Natural killer cell (primary cell): ENCODE measurements around the gene NGLY1. TPM values are rescaled to one million over a fixed set of nuclear protein-coding genes. Genes with fewer than 3 reads are reported as not detected.

Experiments used
- ATAC-seq, 3 donors: fragments of 150-1000 bp in 2 of 3; fragments of 200-7000 bp in 1 of 3; cut with Tn5 transposase; 1 replicate in 1 of 3; 2 replicates in 2 of 3; pipeline ENCODE4 v1.10.0; 2021; ENCODE audit warnings: mild to moderate bottlenecking in 2 of 3, moderate library complexity in 2 of 3
- DNase-seq, 2 donors: peaks; one replicate each; pipeline versions ENCODE4 v3.0.0 to v3.0.0-alpha.2; 2013 to 2021; ENCODE audit warnings: mixed read lengths in 1 of 2
- H3K27ac ChIP-seq: one replicate; pipeline ENCODE4 v1.5.1; 2013; ENCODE audit warnings: mild to moderate bottlenecking, low read length
- H3K27me3 ChIP-seq: one replicate; pipeline ENCODE4 v1.6.1; 2013; ENCODE audit warnings: low read length; ENCODE audit not compliant: control insufficient read depth, insufficient read depth
- H3K36me3 ChIP-seq: one replicate; pipeline ENCODE4 v1.6.1; 2013; ENCODE audit warnings: low read length; ENCODE audit not compliant: control insufficient read depth, insufficient read depth
- H3K4me1 ChIP-seq: one replicate; pipeline ENCODE4 v1.6.1; 2013; ENCODE audit warnings: low read length; ENCODE audit not compliant: control insufficient read depth, insufficient read depth
- H3K4me3 ChIP-seq: one replicate; pipeline ENCODE4 v1.5.1; 2013; ENCODE audit warnings: low read length
- H3K9me3 ChIP-seq: one replicate; pipeline ENCODE4 v1.6.1; 2013; ENCODE audit warnings: low read length; ENCODE audit not compliant: control insufficient read depth, insufficient read depth
- H3K27ac Mint-ChIP-seq, 2 donors: one replicate each; pipeline ENCODE4 v1.8.0; 2022; ENCODE audit warnings: mild to moderate bottlenecking in 2 of 2, mixed read lengths in 2 of 2, moderate library complexity in 1 of 2
- H3K27me3 Mint-ChIP-seq, 2 donors: one replicate each; pipeline ENCODE4 v1.8.0; 2022; ENCODE audit warnings: low read depth in 2 of 2, mixed read lengths in 2 of 2
- H3K36me3 Mint-ChIP-seq: one replicate; pipeline ENCODE4 v1.8.0; 2022; ENCODE audit warnings: mixed read lengths
- H3K4me1 Mint-ChIP-seq, 2 donors: one replicate each; pipeline ENCODE4 v1.8.0; 2022; ENCODE audit warnings: mixed read lengths in 2 of 2
- H3K4me3 Mint-ChIP-seq: one replicate; pipeline ENCODE4 v1.8.0; 2022; ENCODE audit warnings: mild to moderate bottlenecking, moderate library complexity, mixed read lengths
- H3K9me3 Mint-ChIP-seq, 2 donors: one replicate each; pipeline ENCODE4 v1.8.0; 2022; ENCODE audit warnings: mixed read lengths in 2 of 2
- CTCF ChIP-seq: fragments of 200-600 bp; IDR thresholded peaks from one replicate; pipeline ENCODE4 v1.8.0; 2022; ENCODE audit warnings: antibody characterized with exemption
- WGBS: methylation state at CpG from one replicate; pipeline ENCODE4 v1.1.7; 2013; ENCODE audit warnings: missing lambda C conversion rate; ENCODE audit not compliant: insufficient coverage; 5-methylcytosine and 5-hydroxymethylcytosine counted together
- intact Hi-C: fragments of 100-400 bp; cut with micrococcal nuclease; formaldehyde crosslinking; loops from one replicate; pipeline ENCODE4 v1.14.2; 2022
- total RNA-seq, 4 donors: library from RNA; stranded (reverse); fragments of 120-200 nt in 1 of 4; gene quantifications; one replicate each; pipeline versions ENCODE4 v1.2.3 to v1.2.4, GENCODE V29; 2013 to 2022

Gene NGLY1
- total RNA-seq, 3 donors from 2014 or later (not counting 1 experiment from before 2014, with no cell fraction given) = 63.0 to 93.5 (median 88.6) TPM

DNA sequence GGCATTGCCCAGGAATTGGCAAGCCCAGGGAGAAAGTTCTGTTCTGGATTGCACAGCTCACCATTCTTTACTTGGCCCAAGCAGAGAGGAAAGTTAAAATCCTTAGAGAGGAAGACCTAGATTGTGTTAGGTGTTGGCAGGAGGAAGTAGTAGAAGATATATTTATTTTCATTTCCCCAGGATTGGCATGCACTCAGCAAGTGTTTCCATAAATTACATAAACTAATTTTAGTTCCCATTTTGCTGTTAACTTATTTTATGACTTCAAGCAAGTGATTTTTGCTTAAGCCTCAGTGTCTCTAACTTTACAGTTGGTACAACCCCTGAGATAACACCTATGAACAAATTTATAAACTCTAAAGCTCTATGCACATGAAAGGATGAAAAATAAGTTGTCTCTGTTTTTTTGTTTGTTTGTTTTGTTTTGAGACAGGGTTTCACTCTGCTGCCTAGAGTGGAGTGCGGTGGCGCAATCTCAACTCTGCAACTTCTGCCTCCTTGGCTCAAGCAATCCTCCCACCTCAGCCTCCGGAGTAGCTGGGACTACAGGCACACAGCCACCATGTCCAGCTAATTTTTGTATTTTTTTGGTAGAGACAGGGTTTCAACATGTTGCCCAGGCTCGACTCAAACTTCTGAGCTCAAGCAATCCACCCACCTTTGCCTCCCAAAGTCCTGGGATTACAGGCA, 87.4 kb downstream of the NGLY1 start:
- no peak overlapping the region for H3K27ac Mint-ChIP-seq
- 92% methylated on average over 4 of the region's 4 CpGs for WGBS
- TF ChIP-seq CTCF = no peak
- H3K27me3 Mint-ChIP-seq = peaks cover 0 to 3% of the 10 kb centered on the region in 2 donors
- H3K4me1 ChIP-seq = no peaks in the 10 kb centered on the region
- DNase-seq = no peak
- H3K9me3 Mint-ChIP-seq = no peaks in the 10 kb centered on the region
- H3K4me3 Mint-ChIP-seq = no peak overlapping the region
- H3K4me3 ChIP-seq = no peak overlapping the region
- no peaks in the 10 kb centered on the region for H3K4me1 Mint-ChIP-seq
- no peak overlapping the region for H3K27ac ChIP-seq
- no peaks in the 10 kb centered on the region for H3K36me3 ChIP-seq
- no peaks in the 10 kb centered on the region for H3K27me3 ChIP-seq
- H3K36me3 Mint-ChIP-seq = no peaks in the 10 kb centered on the region
- no peak for ATAC-seq
- no peaks in the 10 kb centered on the region for H3K9me3 ChIP-seq
- intact Hi-C loops = no loop called here

- TF ChIP-seq CTCF = no peak
- ATAC-seq = no peak
- 85% methylated on average over 3 of the region's 3 CpGs for WGBS
These were observed 90.0 kb downstream of the NGLY1 start for GRCh38 chr3:25693238-25693637.

DNA sequence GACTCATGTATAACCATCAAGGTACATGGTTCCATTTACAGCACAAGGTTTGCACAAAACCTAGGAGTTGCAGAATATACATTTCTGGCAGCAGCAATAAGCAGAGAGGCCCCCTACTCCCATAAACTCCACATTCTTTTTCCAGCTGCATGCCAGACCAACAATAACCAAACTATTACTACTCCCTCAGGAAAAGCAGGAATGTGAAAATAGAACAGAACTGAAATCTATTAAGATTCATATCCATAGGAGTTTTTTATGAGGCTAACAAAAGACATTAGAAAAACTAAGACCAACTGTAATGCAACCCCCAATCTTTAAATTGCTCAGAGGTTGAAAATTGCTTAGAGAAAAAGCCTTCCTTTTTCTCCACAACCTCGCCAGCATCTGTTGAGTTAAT, 90.9 kb downstream of the NGLY1 start:
- Mint-ChIP-seq H3K4me3 (no peak overlapping the region), H3K4me1 (no peaks in the 10 kb centered on the region), H3K27ac (no peak overlapping the region), H3K36me3 (no peaks in the 10 kb centered on the region), H3K27me3 (peaks cover 0 to 13% of the 10 kb centered on the region in 2 donors), H3K9me3 (no peaks in the 10 kb centered on the region)
- WGBS = no CpG with 5 or more reads among the region's 1 CpG
- H3K36me3 ChIP-seq = no peaks in the 10 kb centered on the region
- H3K9me3 ChIP-seq = no peaks in the 10 kb centered on the region
- no peak overlapping the region for H3K27ac ChIP-seq
- no peak for DNase-seq
- no peaks in the 10 kb centered on the region for H3K27me3 ChIP-seq
- no peak overlapping the region for H3K4me3 ChIP-seq
- intact Hi-C loops = no loop called here
- no peak for ATAC-seq
- no peak for TF ChIP-seq CTCF
- H3K4me1 ChIP-seq = no peaks in the 10 kb centered on the region

More at GRCh38 chr3:25693238-25693637, 90.0 kb downstream of the NGLY1 start:
- no peaks in the 10 kb centered on the region for H3K9me3 Mint-ChIP-seq
- no peaks in the 10 kb centered on the region for H3K4me1 Mint-ChIP-seq
- H3K36me3 Mint-ChIP-seq = no peaks in the 10 kb centered on the region
- intact Hi-C loops = no loop called here
- H3K27me3 ChIP-seq = no peaks in the 10 kb centered on the region
- H3K4me3 ChIP-seq = no peak overlapping the region
- H3K27ac ChIP-seq = no peak overlapping the region
- no peaks in the 10 kb centered on the region for H3K36me3 ChIP-seq
- no peaks in the 10 kb centered on the region for H3K4me1 ChIP-seq
- H3K27me3 Mint-ChIP-seq = peaks cover 0 to 13% of the 10 kb centered on the region in 2 donors
- no peaks in the 10 kb centered on the region for H3K9me3 ChIP-seq
- DNase-seq = no peak
- H3K27ac Mint-ChIP-seq = no peak overlapping the region
- H3K4me3 Mint-ChIP-seq = no peak overlapping the region
